HepG2 (cell line): ENCODE results near the gene NLGN2. TPM values are rescaled to one million over a fixed set of nuclear protein-coding genes. Genes with fewer than 3 reads are reported as not detected.

Source experiments
- ATAC-seq: fragments of 200-7000 bp; cut with Tn5 transposase; 3 replicates; pipeline ENCODE4 v1.9.1; 2020; ENCODE audit warnings: mild to moderate bottlenecking, moderate library complexity
- BruUV-seq: library from RNA; stranded (reverse); fragments of 400-500 nt; replicated peaks from 2 replicates; lab custom pipeline; 2021; lab: Mats Ljungman, UMichigan
- CTCF ChIA-PET: fragments of 300-600 bp; formaldehyde crosslinking; extraction: SDS; loops from one replicate; lab custom pipeline; 2021; ENCODE audit warnings: low total read pairs, inconsistent platforms, low intra/inter-chr PET ratio; lab: Yijun Ruan, JAX
- POLR2A ChIA-PET: fragments of 350-600 bp; sonication (Branson Sonifier 250); formaldehyde crosslinking; loops from one replicate; lab custom pipeline; 2020; ENCODE audit warnings: antibody characterized with exemption, inconsistent platforms; lab: Yijun Ruan, JAX
- DNase-seq: peaks from one replicate; pipeline ENCODE4 v3.0.0-alpha.2; 2015; ENCODE audit warnings: low spot score
- FAIRE-seq: peaks from 3 replicates; lab custom pipeline; 2011; peaks lifted over from hg19 to GRCh38; lab: Jason Lieb, UNC
- H2AFZ ChIP-seq: one replicate; pipeline ENCODE4 v1.6.1; 2011; ENCODE audit warnings: low read length, inconsistent platforms
- H3K27ac ChIP-seq: fragments of 300-600 bp; 3 replicates; pipeline ENCODE4 v1.8.0; 2011; ENCODE audit warnings: mixed run types, mild to moderate bottlenecking, mixed read lengths, low read length, inconsistent platforms; ENCODE audit not compliant: insufficient read depth; ENCODE audit errors: extremely low read length
- H3K27me3 ChIP-seq, 2 experiments: fragments of 200-600 bp in 1 of 2; 2 replicates in 1 of 2; 3 replicates in 1 of 2; pipeline versions ENCODE4 v1.6.0 to v1.8.0; 2011; ENCODE audit warnings: low read length in 2 of 2, mild to moderate bottlenecking in 2 of 2, moderate library complexity in 2 of 2, inconsistent platforms in 1 of 2; ENCODE audit not compliant: insufficient read depth in 2 of 2, control insufficient read depth in 1 of 2
- H3K36me3 ChIP-seq, 2 experiments: fragments of 200-600 bp in 1 of 2; replicated peaks in 1 of 2; 2 replicates in 1 of 2; 3 replicates in 1 of 2; pipeline versions ENCODE4 v1.5.1 to v1.8.0; 2011; ENCODE audit warnings: low read length in 2 of 2, inconsistent platforms in 1 of 2; ENCODE audit not compliant: insufficient read depth in 2 of 2, control insufficient read depth in 1 of 2
- H3K4me1 ChIP-seq: 2 replicates; pipeline ENCODE4 v1.5.1; 2012; ENCODE audit warnings: low read length, inconsistent platforms; ENCODE audit not compliant: insufficient read depth
- H3K4me2 ChIP-seq: 2 replicates; pipeline ENCODE4 v1.6.0; 2011; ENCODE audit warnings: low read depth, low read length, inconsistent platforms
- H3K4me3 ChIP-seq, 3 experiments: fragments of 200-600 bp in 1 of 3; sonication (generic), shearing (Covaris generic) in 1 of 3; replicated peaks in 1 of 3; 2 replicates each; pipeline ENCODE4 v1.5.1; 2011 to 2016; ENCODE audit warnings: low read length in 3 of 3, inconsistent platforms in 2 of 3, low read depth in 2 of 3, mild to moderate bottlenecking in 2 of 3, control low read depth in 1 of 3, mixed read lengths in 1 of 3; ENCODE audit not compliant: insufficient read depth in 1 of 3
- H3K79me2 ChIP-seq: one replicate; pipeline ENCODE4 v1.6.1; 2011; ENCODE audit warnings: low read length, inconsistent platforms; ENCODE audit not compliant: insufficient read depth
- H3K9ac ChIP-seq: 2 replicates; pipeline ENCODE4 v1.6.0; 2011; ENCODE audit warnings: mild to moderate bottlenecking, low read depth, low read length, inconsistent platforms; ENCODE audit not compliant: insufficient read depth
- H3K9me3 ChIP-seq: 2 replicates; pipeline ENCODE4 v1.5.1; 2012; ENCODE audit warnings: mild to moderate bottlenecking, low read length
- H4K20me1 ChIP-seq: 2 replicates; pipeline ENCODE4 v1.6.0; 2011; ENCODE audit warnings: inconsistent platforms, mild to moderate bottlenecking, low read length, moderate library complexity; ENCODE audit not compliant: insufficient read depth
- SRSF4 ChIP-seq: fragments of 200-400 bp; formaldehyde crosslinking; IDR thresholded peaks from one replicate; pipeline ENCODE4 v1.6.1; 2018; ENCODE audit warnings: mild to moderate bottlenecking, low read depth, low read length, moderate library complexity; ENCODE audit not compliant: poor library complexity, severe bottlenecking
- ZNF770 ChIP-seq: sonication (generic); formaldehyde crosslinking; IDR thresholded peaks from 2 replicates; pipeline ENCODE4 v1.5.0; 2020; ENCODE audit warnings: mild to moderate bottlenecking, missing genetic modification reagents
- ZNF790 ChIP-seq: sonication (generic); formaldehyde crosslinking; IDR thresholded peaks from 2 replicates; pipeline ENCODE4 v1.8.0; 2022; ENCODE audit warnings: missing genetic modification reagents, mild to moderate bottlenecking, borderline replicate concordance
- WGBS: methylation state at CpG from one replicate; pipeline ENCODE4 v1.1.6; 2017; ENCODE audit warnings: low lambda C conversion rate; 5-methylcytosine and 5-hydroxymethylcytosine counted together
- in situ Hi-C: cut with HindIII; loops from 2 replicates; pipeline ENCODE4 v1.10.0; 2017; ENCODE audit warnings: low pct_unique_long_range_greater_than_20kb; ENCODE audit not compliant: extremely low pct_ligation_motif_present
- intact Hi-C: fragments of 100-400 bp; cut with micrococcal nuclease; formaldehyde crosslinking; loops from one replicate; pipeline ENCODE4 v1.10.0; 2022; ENCODE audit not compliant: unreplicated experiment
- polyA plus RNA-seq, 8 experiments: library from polyadenylated mRNA; depleted of rRNA in 3 of 8; stranded (reverse) in 7 of 8; unstranded in 1 of 8; fragments of >200 nt; fragmentation: Illumina TruSeq in 4 of 8; extraction: Trizol in 4 of 8; gene quantifications; 2 replicates each; pipeline versions ENCODE4 v1.2.1 to v1.2.3, GENCODE V29; 2011 to 2016; ENCODE audit warnings: low read depth in 4 of 8, missing spikeins in 1 of 8, mixed read lengths in 1 of 8; ENCODE audit not compliant: insufficient read depth in 1 of 8
- total RNA-seq, 5 experiments: library from RNA; depleted of rRNA; stranded (reverse); fragments of >200 nt; fragmentation: Illumina TruSeq; extraction: Trizol; gene quantifications; 2 replicates each; pipeline ENCODE4 v1.2.3, GENCODE V29; 2016; ENCODE audit warnings: low read depth in 1 of 5
- TF ChIP-seq, protein P1 (sequence below): sonication (generic); formaldehyde crosslinking; IDR thresholded peaks from 2 replicates; pipeline ENCODE4 v1.5.0; 2020; ENCODE audit warnings: missing genetic modification reagents

Gene NLGN2
- total and polyA plus RNA-seq, 2 of the 13 experiments (the other 11 are each of a cell fraction or from before 2014, with no cell fraction given): 1.9 to 11.0 TPM

DNA sequence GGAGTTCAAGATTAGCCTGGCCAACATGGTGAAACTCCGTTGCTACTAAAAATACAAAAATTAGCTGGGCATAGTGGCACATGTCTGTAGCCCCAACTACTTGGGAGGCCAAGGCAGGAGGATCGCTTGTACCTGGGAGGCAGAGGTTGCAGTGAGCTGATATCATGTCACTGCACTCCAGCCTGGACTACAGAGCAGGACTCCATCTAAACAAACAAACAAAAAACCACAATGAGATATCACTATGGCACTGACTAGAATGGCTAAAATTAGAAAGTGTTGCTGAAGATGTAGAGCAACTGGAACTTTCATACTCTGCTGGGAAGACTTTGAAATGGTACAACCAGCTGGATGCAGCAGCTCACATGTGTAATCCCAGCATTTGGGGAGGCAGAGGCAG is 33.3 kb upstream of the NLGN2 start:
- H2AFZ ChIP-seq: no peak overlapping the region
- POLR2A ChIA-PET: interaction anchor here (1.6 kb wide), 1 partner anchor 29 kb away, joined by 4 read pairs; the partner anchor contains the start of gene TMEM256
- no peak overlapping the region for H3K9ac ChIP-seq
- no peak for ATAC-seq
- no peak for FAIRE-seq
- 66% methylated on average over 2 of the region's 2 CpGs for WGBS
- H3K27me3 ChIP-seq: peaks cover 0 to 10% of the 10 kb centered on the region in 2 experiments; a peak in 3 of 5 replicates
- H3K4me3 ChIP-seq: no peak overlapping the region
- intact Hi-C loops (no loop called here), in situ Hi-C loops (no loop called here)
- peak; percentile 62; the same call in 1 of the 2 replicates for TF ChIP-seq ZNF770 (CRISPR knock-in tag)
- TF ChIP-seq, protein P1, sequence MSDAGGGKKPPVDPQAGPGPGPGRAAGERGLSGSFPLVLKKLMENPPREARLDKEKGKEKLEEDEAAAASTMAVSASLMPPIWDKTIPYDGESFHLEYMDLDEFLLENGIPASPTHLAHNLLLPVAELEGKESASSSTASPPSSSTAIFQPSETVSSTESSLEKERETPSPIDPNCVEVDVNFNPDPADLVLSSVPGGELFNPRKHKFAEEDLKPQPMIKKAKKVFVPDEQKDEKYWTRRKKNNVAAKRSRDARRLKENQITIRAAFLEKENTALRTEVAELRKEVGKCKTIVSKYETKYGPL (CRISPR knock-in tag): no peak
- H3K9me3 ChIP-seq: peaks cover 4% of the 10 kb centered on the region; the same call in 1 of the 2 replicates
- CTCF ChIA-PET: no interaction called here
- BruUV-seq: no TSS peak
- H3K4me1 ChIP-seq: peaks cover 10% of the 10 kb centered on the region
- no peaks in the 10 kb centered on the region for H3K36me3 ChIP-seq
- no peak overlapping the region for H3K4me2 ChIP-seq
- no peak overlapping the region for H3K27ac ChIP-seq
- no peak for DNase-seq
- no peaks in the 10 kb centered on the region for H3K79me2 ChIP-seq
- no peaks in the 10 kb centered on the region for H4K20me1 ChIP-seq

DNA sequence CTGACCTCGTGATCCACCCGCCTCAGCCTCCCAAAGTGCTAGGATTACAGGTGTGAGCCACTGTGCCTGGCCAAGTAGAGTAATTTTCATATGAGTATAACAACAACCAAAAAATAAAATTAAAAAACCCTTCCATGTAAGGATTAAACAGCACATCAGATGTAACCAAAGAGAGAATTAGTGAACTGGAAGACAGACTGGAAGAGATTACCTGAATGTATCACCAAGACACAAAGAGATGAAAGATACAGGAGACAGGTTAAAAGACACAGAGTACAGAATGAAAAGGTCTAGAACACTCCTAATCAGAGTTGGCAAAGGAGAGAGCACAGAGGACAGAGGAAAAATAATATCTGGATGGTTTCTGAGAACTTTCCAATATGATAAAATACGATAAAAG is 28.5 kb upstream of the NLGN2 start:
- H3K79me2 ChIP-seq: no peaks in the 10 kb centered on the region

More for the DNA sequence above, 28.5 kb upstream of the NLGN2 start:
- no peaks in the 10 kb centered on the region for H3K36me3 ChIP-seq
- no peak for DNase-seq
- intact Hi-C loops: no loop called here
- peaks cover 4% of the 10 kb centered on the region; the same call in 1 of the 2 replicates for H3K9me3 ChIP-seq
- peaks cover 0 to 7% of the 10 kb centered on the region in 2 experiments; a peak in 1 of 5 replicates for H3K27me3 ChIP-seq
- H3K4me3 ChIP-seq: no peak overlapping the region
- WGBS: 66% methylated on average over 3 of the region's 3 CpGs
- no peak overlapping the region for H3K27ac ChIP-seq
- H3K4me1 ChIP-seq: peaks cover 21% of the 10 kb centered on the region
- no peak overlapping the region for H3K9ac ChIP-seq
- in situ Hi-C loops: no loop called here
- TF ChIP-seq ZNF790: no peak
- TF ChIP-seq SRSF4: no peak
- no peak overlapping the region for H2AFZ ChIP-seq
- H4K20me1 ChIP-seq: no peaks in the 10 kb centered on the region
- ATAC-seq: no peak
- POLR2A ChIA-PET: no interaction called here
- FAIRE-seq: no peak
- CTCF ChIA-PET: no interaction called here
- no TSS peak for BruUV-seq
- H3K4me2 ChIP-seq: no peak overlapping the region
